GM19023 (cell line): ENCODE results near the gene RIMKLB.
A peak's percentile ranks its signal among the peaks of the same experiment; 100 is the strongest.
"Not testable (repeated sequence)": the region's sequence is repeated elsewhere in the genome, so short reads cannot be mapped to it uniquely, and the experiment has no call there.

Experiments used
- ATAC-seq: cut with Tn5 transposase; IDR thresholded peaks from one replicate; pipeline ENCODE4 v1.9.1; 2021; ENCODE audit warnings: mild to moderate bottlenecking, moderate library complexity; ENCODE audit not compliant: unreplicated experiment

Gene RIMKLB

GRCh38 chr12:8689681-8690080 is 8.1 kb upstream of the RIMKLB start:
- ATAC-seq: no peak

- ATAC-seq: no peak
Measured at GRCh38 chr12:8692573-8692972, 5.2 kb upstream of the RIMKLB start.

GRCh38 chr12:8695116-8695515 is 2.7 kb upstream of the RIMKLB start:
- no peak for ATAC-seq

GRCh38 chr12:8696442-8697090 is 1.2 kb upstream of the RIMKLB start:
- no peak for ATAC-seq

GRCh38 chr12:8697120-8697475 is 693 bp upstream of the RIMKLB start:
- peak; percentile 23 for ATAC-seq

- peak; percentile 33 for ATAC-seq
Measured at GRCh38 chr12:8698132-8698851, 501 bp downstream of the RIMKLB start.

GRCh38 chr12:8698879-8699278 is 1.1 kb downstream of the RIMKLB start:
- ATAC-seq: no peak

- no peak for ATAC-seq
Measured at GRCh38 chr12:8699714-8700113, 1.9 kb downstream of the RIMKLB start.

- no peak for ATAC-seq
Measured at GRCh38 chr12:8701046-8701660, 3.4 kb downstream of the RIMKLB start.

- ATAC-seq: no peak
Measured at GRCh38 chr12:8702159-8702558, 4.4 kb downstream of the RIMKLB start.

- ATAC-seq: no peak
Measured at GRCh38 chr12:8709124-8709830, 11.5 kb downstream of the RIMKLB start.

GRCh38 chr12:8712572-8712971 is 14.8 kb downstream of the RIMKLB start:
- no peak for ATAC-seq

- ATAC-seq: no peak
Measured at GRCh38 chr12:8722286-8722800, 24.6 kb downstream of the RIMKLB start.

GRCh38 chr12:8734873-8735381 is 37.1 kb downstream of the RIMKLB start:
- no peak for ATAC-seq

- no peak for ATAC-seq
Measured at GRCh38 chr12:8742501-8742900, 44.7 kb downstream of the RIMKLB start.

- not testable (repeated sequence) for ATAC-seq
Measured at GRCh38 chr12:8743121-8743520, 45.3 kb downstream of the RIMKLB start.

- not testable (repeated sequence) for ATAC-seq
Measured at GRCh38 chr12:8745631-8746030, 47.8 kb downstream of the RIMKLB start.

- no peak for ATAC-seq
Measured at GRCh38 chr12:8746046-8746445, 48.3 kb downstream of the RIMKLB start.

- not testable (repeated sequence) for ATAC-seq
Measured at GRCh38 chr12:8760076-8760475, 62.3 kb downstream of the RIMKLB start.

- ATAC-seq: not testable (repeated sequence)
Measured at GRCh38 chr12:8762701-8763100, 64.9 kb downstream of the RIMKLB start.

GRCh38 chr12:8766121-8766520 is 68.3 kb downstream of the RIMKLB start:
- not testable (repeated sequence) for ATAC-seq
